ENCODE results near the gene RBM11.

Gene RBM11

DNA sequence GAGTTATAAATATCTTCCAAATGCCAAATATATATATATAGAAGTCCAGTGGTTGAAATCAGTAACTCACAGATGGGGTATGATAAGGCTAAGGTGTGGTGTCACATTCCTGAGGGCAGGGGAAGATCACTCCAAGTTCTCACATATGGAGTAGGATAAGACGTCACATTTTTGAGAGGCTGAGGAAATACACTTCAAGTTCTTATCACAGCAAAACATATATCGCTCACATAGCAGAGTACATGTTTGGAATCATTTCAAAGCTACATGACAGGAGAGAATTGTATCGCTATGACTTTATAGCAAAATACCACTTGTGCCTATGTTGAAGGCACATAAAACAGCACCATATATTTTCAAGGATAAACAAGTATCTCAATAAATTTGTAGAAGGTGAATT, 55.1 kb downstream of the RBM11 start:
- no peak for DNase-seq

DNA sequence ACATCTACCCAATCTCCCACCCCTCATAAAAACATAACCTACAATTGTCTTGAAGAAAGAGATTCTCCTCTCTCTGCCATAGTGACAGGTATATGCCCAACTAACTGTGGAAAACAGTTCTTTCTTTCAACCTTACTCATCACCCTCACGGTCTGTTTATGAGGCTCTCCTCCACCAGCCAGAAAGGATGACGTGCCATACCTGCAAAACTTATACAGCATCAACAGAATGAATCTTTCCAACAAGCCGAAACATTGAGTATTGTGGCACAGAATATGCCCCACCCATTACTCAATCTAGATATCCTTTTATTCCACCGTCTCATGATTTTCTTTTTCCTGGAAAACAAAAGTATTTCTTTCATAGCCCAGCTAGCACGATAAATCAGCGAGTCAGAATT, 55.7 kb downstream of the RBM11 start:
- no peak for DNase-seq

DNA sequence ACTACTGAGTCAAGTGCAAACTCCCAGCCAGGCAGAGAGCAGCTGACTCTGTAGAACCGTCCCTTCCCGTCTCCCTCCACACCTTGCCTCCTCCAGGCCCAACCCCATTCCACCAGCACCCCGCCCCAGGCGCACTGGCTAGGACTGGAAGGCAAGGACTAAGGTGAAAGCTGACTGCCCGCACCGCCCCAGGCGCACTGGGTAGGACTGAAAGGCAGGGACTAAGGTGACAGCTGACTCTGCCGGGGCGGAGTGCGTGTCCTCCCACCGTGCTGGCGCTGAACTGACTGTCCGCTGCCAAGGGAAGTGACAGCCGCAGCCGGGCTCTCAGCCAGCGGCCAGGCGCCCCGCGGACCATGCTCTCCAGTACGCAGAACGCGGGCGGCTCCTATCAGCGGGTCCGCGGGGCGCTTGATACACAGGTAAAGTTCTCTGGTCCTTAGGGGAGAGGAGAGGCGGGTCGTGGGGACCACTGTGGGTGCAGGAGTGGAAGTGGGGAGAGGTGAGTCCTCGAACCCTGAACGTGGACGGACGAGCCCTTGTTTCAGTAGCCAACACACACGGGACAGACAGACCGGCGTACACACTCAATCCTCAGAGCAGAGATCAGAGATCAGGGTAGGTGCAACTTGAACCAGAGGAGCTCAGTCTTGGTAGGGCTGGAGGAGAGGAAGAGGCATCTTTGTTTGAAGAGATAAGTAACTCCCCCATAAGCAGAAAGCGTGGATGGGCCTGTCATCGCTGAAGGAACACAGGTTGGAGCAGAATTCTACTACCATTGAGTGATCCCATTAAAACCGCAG, 58.0 kb downstream of the RBM11 start:
- DNase-seq = no peak

DNA sequence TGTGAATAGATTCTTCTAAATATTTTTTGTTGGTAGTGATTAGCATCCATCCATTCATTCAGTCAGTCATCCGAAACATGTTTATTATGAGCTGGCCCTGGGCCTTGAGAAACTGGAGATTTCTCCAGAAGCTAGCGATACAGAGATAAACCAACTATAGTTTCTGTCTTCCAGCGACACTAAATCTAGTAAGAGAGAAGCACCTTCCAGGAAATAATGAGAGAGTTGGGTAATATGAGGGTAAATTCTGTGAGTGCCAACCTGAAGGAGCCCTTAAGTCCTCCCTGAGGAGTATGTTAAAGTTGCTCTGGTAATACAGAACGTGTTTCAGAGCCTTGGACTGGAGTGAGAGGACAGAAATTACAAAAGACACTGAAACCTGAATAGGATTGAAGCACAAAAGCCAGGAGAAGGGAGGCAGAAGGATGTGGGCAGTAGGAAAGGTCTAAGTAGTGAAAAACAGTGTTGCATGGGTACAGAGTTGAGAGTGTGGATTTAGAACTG, 59.8 kb downstream of the RBM11 start:
- DNase-seq = no peak

Data from NCI-H1105 (cell line).